Lung (tissue), 12 donors: Measurements from ENCODE around the gene PLEKHA3. TPM values are rescaled to one million over a fixed set of nuclear protein-coding genes. Genes with fewer than 3 reads are reported as not detected.

ENCODE experiments used
- ATAC-seq: fragments of 200-7000 bp; cut with Tn5 transposase; one replicate; pipeline ENCODE4 v1.9.1; 2020; ENCODE audit warnings: moderate number of reproducible peaks; ENCODE audit not compliant: insufficient read depth, low FRiP score
- DNase-seq, 3 donors: peaks; one replicate each; pipeline ENCODE4 v3.0.0-alpha.2; 2013 to 2017
- H3K27ac ChIP-seq, 2 donors: one replicate each; pipeline ENCODE4 v1.5.1; 2013; ENCODE audit warnings: mild to moderate bottlenecking in 2 of 2, moderate library complexity in 2 of 2, control low read depth in 1 of 2, inconsistent platforms in 1 of 2, low read depth in 1 of 2, low read length in 1 of 2
- H3K27me3 ChIP-seq, 3 donors: one replicate each; pipeline ENCODE4 v1.5.1; 2013; ENCODE audit warnings: low read length in 2 of 3; ENCODE audit not compliant: control insufficient read depth in 3 of 3, insufficient read depth in 3 of 3
- H3K36me3 ChIP-seq, 4 donors: one replicate each; pipeline ENCODE4 v1.5.1; 2013; ENCODE audit warnings: low read length in 4 of 4, mild to moderate bottlenecking in 1 of 4, moderate library complexity in 1 of 4; ENCODE audit not compliant: control insufficient read depth in 4 of 4, insufficient read depth in 4 of 4
- H3K4me1 ChIP-seq, 5 donors: one replicate each; pipeline ENCODE4 v1.5.1; 2013; ENCODE audit warnings: low read length in 5 of 5, mild to moderate bottlenecking in 2 of 5, moderate library complexity in 1 of 5; ENCODE audit not compliant: control insufficient read depth in 5 of 5, insufficient read depth in 5 of 5
- H3K4me3 ChIP-seq: one replicate; pipeline ENCODE4 v1.5.1; 2013; ENCODE audit warnings: mild to moderate bottlenecking, control low read depth, moderate library complexity
- H3K9ac ChIP-seq, 2 donors: one replicate each; pipeline ENCODE4 v1.5.1; 2013; ENCODE audit warnings: low read length in 2 of 2, control low read depth in 1 of 2; ENCODE audit not compliant: insufficient read depth in 1 of 2
- H3K9me3 ChIP-seq, 4 donors: one replicate each; pipeline ENCODE4 v1.5.1; 2013; ENCODE audit warnings: low read length in 3 of 4, mild to moderate bottlenecking in 1 of 4, moderate library complexity in 1 of 4; ENCODE audit not compliant: control insufficient read depth in 4 of 4, insufficient read depth in 3 of 4
- CTCF ChIP-seq: IDR thresholded peaks from 2 replicates; pipeline ENCODE4 v1.5.1; 2012; ENCODE audit warnings: mild to moderate bottlenecking; ENCODE audit errors: control extremely low read depth, extremely low read depth
- WGBS, 2 donors: extraction: QIAGEN DNeasy Blood & Tissue Kit; methylation state at CpG; one replicate each; pipeline ENCODE4 v1.1.7; 2013; 5-methylcytosine and 5-hydroxymethylcytosine counted together
- polyA plus RNA-seq, 2 donors: library from polyadenylated mRNA; stranded (reverse); fragments of 200-250 nt; gene quantifications; one replicate each; pipeline ENCODE4 v1.2.1, GENCODE V29; 2013
- total RNA-seq, 2 donors: library from RNA; depleted of rRNA in 1 of 2; stranded (reverse); fragments of >200 nt in 1 of 2; gene quantifications; one replicate each; pipeline ENCODE4 v1.2.1, GENCODE V29; 2014 to 2021
- donor health status: control.
- donor health status: control.
- donor health status: Bipolar disorder and iron deficiency.
- donor health status: healthy.
- donor health status: DM: yes; HTN: yes; CAD: no.

PLEKHA3 gene
- total and polyA plus RNA-seq, 4 donors: 2.8 to 23.7 (median 12.3) TPM

- Histone ChIP-seq H3K27ac (peak overlapping the region in 1 of 2 donors; percentile 78), H3K9me3 (no peaks in the 10 kb centered on the region), H3K27me3 (no peaks in the 10 kb centered on the region), H3K4me3 (no peak overlapping the region), H3K36me3 (peaks cover 0 to 8% (median 5%) of the 10 kb centered on the region in 4 donors), H3K4me1 (peaks cover 0 to 38% (median 23%) of the 10 kb centered on the region in 5 donors), H3K9ac (no peak overlapping the region)
- DNase-seq: peak; percentile 25 to 31 (median 27)
- 58 to 72% methylated on average over 6 of the region's 6 CpGs for WGBS, 2 donors
- no peak for TF ChIP-seq CTCF
- ATAC-seq: no peak
These were observed 4.2 kb downstream of the PLEKHA3 start for GRCh38 chr2:178484245-178485041.

GRCh38 chr2:178485356-178485755 lies 5.1 kb downstream of the PLEKHA3 start:
- DNase-seq: no peak
- no peak for ATAC-seq
- Histone ChIP-seq H3K27ac (peak overlapping the region in 1 of 2 donors; percentile 45), H3K4me1 (peaks cover 0 to 33% (median 18%) of the 10 kb centered on the region in 5 donors), H3K9me3 (no peaks in the 10 kb centered on the region), H3K27me3 (no peaks in the 10 kb centered on the region), H3K4me3 (no peak overlapping the region), H3K9ac (no peak overlapping the region), H3K36me3 (peaks cover 0 to 10% (median 6%) of the 10 kb centered on the region in 4 donors)
- WGBS, 2 donors: 79 to 82% methylated on average over 3 of the region's 3 CpGs
- TF ChIP-seq CTCF: no peak

- Histone ChIP-seq H3K4me3 (no peak overlapping the region), H3K27ac (no peak overlapping the region), H3K9ac (no peak overlapping the region), H3K4me1 (peaks cover 0 to 7% (median 0%) of the 10 kb centered on the region in 5 donors), H3K9me3 (no peaks in the 10 kb centered on the region), H3K36me3 (peaks cover 10 to 36% (median 18%) of the 10 kb centered on the region in 4 donors), H3K27me3 (no peaks in the 10 kb centered on the region)
- 83 to 98% methylated on average over 6 of the region's 6 CpGs for WGBS, 2 donors
- ATAC-seq: no peak
- DNase-seq: no peak
- TF ChIP-seq CTCF: no peak
These were observed 11.4 kb downstream of the PLEKHA3 start for GRCh38 chr2:178491612-178492011.
